Lung microvascular endothelial cell (primary cell): ENCODE data around the gene IFTAP. TPM values are rescaled to one million over a fixed set of nuclear protein-coding genes. Genes with fewer than 3 reads are reported as not detected.
"Not testable (repeated sequence)": the region's sequence is repeated elsewhere in the genome, so short reads cannot be mapped to it uniquely, and the experiment has no call there.

Experiments used
- DNase-seq, 2 donors: peaks; one replicate each; pipeline versions ENCODE4 v3.0.0 to v3.0.0-alpha.2; 2010; ENCODE audit warnings: low read depth in 2 of 2
- total RNA-seq: library from RNA; depleted of rRNA; stranded (reverse); fragments of >200 nt; gene quantifications from 2 replicates; pipeline ENCODE4 v1.2.1, GENCODE V29; 2014

The IFTAP gene, protein sequence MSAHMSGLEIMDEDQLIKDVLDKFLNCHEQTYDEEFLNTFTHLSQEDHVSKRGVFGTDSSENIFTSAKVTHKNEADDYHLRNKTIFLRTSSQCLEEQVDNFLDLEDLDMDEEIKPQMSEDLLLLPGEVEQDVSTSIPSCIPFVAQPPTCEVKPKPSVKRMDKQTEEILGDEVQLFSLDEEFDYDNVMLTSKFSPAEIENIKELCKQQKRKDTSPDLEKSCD
- 19.8 and 27.0 TPM in 2 replicates for total RNA-seq

GRCh38 chr11:36594316-36594989 is at the start of gene IFTAP:
IFTAP (plus strand) TSS chr11:36594502; CDS start chr11:36610104, 15,602 bp downstream.
- peak; percentile 91 for DNase-seq

DNA sequence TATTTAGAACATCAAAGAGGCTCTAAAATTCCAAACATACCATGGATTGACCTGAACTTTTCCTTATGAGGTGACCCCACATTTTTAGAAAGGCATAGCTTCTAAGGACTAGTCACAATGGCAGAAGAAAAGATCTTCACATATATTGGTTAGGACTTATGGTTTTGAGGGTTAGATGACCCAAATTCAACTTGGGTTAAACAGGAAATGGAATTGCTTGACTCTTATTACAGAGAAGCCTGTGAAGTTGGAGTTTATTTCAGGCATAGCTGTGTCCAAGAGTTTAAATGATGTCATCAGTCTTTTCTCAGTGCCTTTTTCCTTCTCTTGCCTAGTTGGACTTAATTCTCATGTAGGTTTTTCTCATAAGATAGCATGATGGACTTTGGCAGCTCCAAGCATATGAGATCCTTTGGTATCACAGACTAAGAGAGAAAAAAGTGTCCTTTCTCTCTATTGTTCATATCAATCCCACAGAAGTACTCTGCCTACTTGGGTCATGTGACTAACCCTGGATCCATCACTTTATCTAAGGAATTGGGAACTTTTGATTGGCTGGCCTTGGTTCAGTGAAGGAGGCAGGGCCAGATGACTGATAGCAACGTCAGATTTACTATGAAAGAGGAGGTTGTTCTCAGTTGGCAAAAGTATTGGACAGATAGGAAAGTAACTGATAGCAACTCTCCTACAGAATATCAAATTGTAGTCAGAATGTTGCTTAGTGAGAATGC is 43.8 kb upstream of the IFTAP start:
- DNase-seq: no peak

- not testable (repeated sequence) for DNase-seq
Observed at GRCh38 chr11:36557390-36557789, 36.9 kb upstream of the IFTAP start.

DNA sequence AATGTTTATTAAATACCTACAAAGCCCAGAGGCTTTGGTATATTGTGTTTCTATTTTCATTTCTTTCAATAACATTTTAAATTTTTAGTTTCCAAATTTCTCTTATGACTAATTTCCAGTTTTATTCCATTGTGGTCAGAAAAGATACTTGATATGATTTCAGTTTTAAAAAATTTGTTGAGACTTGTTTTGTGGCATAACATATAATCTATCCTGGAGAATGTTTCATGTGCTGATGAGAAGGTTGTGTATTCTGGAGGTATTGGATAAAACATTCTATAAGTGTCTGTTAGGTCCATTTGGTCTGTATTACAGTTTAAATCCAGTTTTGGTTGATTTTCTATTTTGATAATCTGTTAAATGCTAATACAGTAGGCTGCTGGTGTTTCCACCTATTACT is 36.3 kb upstream of the IFTAP start:
- no peak for DNase-seq

- DNase-seq: no peak
Observed at GRCh38 chr11:36558571-36559413, 35.5 kb upstream of the IFTAP start.

- peak; percentile 63 to 77 for DNase-seq
Observed at GRCh38 chr11:36564376-36565030, 29.8 kb upstream of the IFTAP start.

DNA sequence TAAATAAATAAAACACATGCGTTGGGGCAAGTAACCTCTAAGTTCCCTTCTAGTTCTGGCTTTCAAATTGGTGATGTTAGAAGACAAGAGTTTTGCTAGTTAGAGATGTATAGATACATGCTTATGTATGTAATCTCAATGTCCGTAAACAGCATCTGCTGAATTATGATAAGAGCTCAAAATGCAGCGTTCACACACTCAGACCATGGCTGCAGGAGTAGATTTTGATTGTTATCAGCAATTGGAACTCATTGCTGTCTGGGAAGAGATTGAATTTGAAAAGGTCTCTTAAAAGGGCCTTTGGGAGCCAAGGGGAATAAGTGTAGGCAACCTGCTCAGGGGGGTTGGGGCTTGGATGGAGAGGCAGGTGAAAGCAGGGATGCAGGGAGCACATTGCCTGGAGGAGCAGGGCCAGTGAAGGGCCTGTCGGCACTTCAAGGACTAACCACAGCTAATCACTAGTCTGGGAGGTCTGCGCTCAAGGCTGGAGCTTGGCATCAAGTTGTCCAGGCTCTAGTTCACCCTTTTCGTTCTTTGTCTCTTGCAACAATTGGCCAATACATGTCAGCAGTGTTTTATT is 29.2 kb upstream of the IFTAP start:
- DNase-seq: no peak

DNA sequence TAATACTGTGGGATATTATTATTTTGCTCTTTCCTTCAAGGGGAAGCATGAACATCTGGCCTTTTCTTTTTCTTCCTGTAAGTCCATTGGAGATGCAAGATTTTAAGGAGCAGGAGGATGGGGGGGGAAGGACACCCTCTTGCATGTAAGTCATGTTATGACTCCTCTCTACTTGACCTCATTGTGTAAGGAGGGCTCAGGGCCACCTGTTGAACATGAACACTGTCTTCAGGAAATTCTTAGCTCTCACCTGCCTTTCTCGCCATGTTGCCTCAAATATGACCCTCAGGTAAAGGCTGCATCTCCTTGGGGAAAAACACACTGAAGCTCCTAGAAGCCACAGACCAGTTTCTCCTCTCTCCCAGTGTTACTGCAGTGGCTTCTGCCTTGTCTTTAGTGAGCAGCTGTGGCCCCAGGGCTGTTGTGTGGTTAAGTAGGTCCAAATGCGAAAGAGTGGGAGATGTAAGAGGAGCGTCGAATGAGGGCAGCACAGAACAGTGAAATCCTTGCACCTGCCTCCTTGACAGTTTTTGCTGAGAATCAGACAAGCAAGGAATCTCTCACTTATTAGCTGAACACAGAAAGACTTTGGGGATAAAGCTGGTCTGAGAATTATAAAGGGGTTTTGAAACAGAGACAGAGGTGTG is 27.8 kb upstream of the IFTAP start:
- DNase-seq: no peak

- DNase-seq: no peak
Observed at GRCh38 chr11:36567694-36568093, 26.6 kb upstream of the IFTAP start, which contains the start of gene RAG1. RAG1 (plus strand) TSS chr11:36568007; CDS start chr11:36573305, 5,298 bp downstream.

DNA sequence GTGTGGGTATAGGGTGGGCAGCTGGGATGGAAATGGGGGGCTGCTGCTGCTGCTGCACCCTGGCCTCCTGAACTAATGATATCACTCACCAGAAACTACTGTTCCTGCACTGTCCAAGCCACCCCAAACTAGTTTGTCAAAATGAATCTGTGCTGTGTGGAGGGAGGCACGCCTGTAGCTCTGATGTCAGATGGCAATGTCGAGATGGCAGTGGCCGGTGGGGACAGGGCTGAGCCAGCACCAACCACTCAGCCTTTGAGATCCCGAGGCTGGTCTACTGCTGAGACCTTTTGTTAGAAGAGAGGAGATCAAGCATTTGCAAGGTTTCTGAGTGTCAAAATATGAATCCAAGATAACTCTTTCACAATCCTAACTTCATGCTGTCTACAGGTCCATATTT is 25.2 kb upstream of the IFTAP start:
- DNase-seq: no peak

DNA sequence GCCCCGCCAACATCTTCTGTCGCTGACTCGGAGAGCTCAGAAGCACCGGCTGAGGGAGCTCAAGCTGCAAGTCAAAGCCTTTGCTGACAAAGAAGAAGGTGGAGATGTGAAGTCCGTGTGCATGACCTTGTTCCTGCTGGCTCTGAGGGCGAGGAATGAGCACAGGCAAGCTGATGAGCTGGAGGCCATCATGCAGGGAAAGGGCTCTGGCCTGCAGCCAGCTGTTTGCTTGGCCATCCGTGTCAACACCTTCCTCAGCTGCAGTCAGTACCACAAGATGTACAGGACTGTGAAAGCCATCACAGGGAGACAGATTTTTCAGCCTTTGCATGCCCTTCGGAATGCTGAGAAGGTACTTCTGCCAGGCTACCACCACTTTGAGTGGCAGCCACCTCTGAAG is 19.8 kb upstream of the IFTAP start:
- no peak for DNase-seq

GRCh38 chr11:36577373-36577772 is 16.9 kb upstream of the IFTAP start:
- DNase-seq: no peak

- no peak for DNase-seq
Observed at GRCh38 chr11:36577859-36578258, 16.4 kb upstream of the IFTAP start.

- no peak for DNase-seq
Observed at GRCh38 chr11:36578458-36578857, 15.8 kb upstream of the IFTAP start.

- no peak for DNase-seq
Observed at GRCh38 chr11:36581536-36581935, 12.8 kb upstream of the IFTAP start.

- no peak for DNase-seq
Observed at GRCh38 chr11:36583667-36584066, 10.6 kb upstream of the IFTAP start.

DNA sequence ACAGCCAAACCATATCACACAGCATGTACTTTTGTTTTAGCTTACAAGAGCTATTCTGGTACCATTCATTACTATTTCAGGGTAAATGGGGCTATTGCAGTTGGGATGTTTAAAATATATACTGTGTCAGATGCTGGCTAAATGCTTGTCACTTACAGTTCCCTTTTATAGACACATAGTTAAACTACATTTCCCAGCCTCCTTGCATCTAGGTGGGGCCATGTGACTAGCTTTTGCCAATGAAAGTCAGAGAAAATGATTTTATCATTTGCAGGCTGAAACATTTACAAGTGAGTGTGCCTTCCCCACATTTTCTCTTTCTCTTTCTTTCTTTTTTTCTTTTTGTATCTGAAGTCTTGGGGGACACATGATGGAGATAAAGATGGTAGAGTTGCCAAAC is 7.8 kb upstream of the IFTAP start:
- no peak for DNase-seq

DNA sequence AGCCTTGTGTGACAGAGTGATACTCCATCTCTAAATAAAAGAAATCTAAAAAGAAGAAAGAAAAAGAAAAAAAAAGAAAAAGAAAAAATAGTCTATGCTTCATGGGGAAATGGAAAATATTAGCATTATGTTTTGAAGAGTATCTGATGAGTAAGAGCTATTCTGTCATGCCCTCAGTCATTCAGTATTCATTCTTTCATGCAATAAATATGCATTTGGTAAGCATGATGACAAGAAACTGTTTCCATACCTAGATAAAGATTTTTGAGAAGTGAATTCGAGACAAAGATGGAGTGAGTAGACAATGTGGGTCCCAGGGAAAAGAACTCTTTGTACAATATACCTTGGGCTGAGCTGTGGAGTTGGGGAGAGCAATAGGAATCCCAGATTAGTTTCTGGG is 6.2 kb upstream of the IFTAP start:
- DNase-seq: no peak

- DNase-seq: no peak
Observed at GRCh38 chr11:36590513-36590912, 3.8 kb upstream of the IFTAP start.

DNA sequence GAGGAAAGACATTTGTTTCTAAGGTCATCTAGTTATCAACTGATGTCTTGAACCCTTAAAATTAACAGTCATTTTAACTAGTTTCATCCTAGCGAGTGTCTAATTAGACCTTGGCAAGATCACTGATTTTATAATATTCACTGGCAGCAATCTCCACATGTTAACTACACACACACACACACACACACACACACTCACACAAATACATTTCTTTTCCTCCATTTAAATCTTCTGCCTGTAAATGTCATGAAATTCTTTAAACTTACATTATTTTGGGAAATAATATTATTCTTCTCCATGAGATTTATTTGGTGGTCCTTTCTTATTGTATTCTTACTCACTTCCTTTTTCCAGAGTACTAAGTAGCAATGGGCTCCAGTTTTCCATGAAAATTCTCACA is 2.9 kb upstream of the IFTAP start:
- no peak for DNase-seq
